Erythroblast (primary cell): ENCODE measurements around the gene LTBP1.

Experiments used
- GATA1 ChIP-seq: IDR thresholded peaks from 2 replicates; pipeline ENCODE4 v1.6.1; 2011; ENCODE audit warnings: low read depth, mild to moderate bottlenecking, control low read depth, low read length, moderate library complexity
- POLR2A ChIP-seq: IDR thresholded peaks from 2 replicates; pipeline ENCODE4 v1.6.1; 2011; ENCODE audit warnings: mild to moderate bottlenecking, low read length

DNA sequence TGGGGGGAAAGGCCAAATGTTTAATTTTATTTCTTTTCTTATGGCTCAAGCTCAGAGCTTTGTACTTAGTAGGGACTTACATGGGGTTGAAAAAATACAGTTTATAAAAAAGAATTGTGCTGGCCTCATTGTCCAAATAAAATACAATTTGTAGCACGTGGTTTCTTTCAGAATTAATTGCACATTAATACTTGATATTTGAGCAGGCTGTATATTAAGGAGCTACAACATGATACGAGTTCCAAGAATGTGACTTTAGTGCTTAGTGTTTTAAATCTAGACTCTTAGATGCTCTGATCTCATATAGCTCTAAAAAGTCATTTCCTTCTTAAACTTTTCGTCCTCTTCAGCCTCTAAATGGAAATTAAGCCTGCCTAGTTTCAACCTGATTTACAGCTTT is 483.3 kb downstream of the LTBP1 start:
- TF ChIP-seq POLR2A (no peak), GATA1 (no peak)
